Naive thymus-derived CD8-positive, alpha-beta T cell (primary cell): ENCODE measurements around the gene CLIC3. TPM values are rescaled to one million over a fixed set of nuclear protein-coding genes. Genes with fewer than 3 reads are reported as not detected.

Experiments used
- ATAC-seq, 2 donors: fragments of 150-1000 bp; cut with Tn5 transposase in 1 of 2; sonication (Bioruptor Pico), chemical (Tn5 transposase) in 1 of 2; 1 replicate in 1 of 2; 2 replicates in 1 of 2; pipeline ENCODE4 v1.10.0; 2021; ENCODE audit warnings: mild to moderate bottlenecking in 2 of 2, moderate library complexity in 2 of 2
- POLR2A ChIA-PET: fragments of 350-600 bp; sonication (Branson Sonifier 250); formaldehyde crosslinking; loops from one replicate; lab custom pipeline; 2021; ENCODE audit warnings: antibody characterized with exemption; lab: Charles Lee
- DNase-seq, 10 donors: peaks; one replicate each; pipeline versions ENCODE4 v3.0.0 to v3.0.0-alpha.2; 2020 to 2022
- H3K27ac Mint-ChIP-seq, 10 donors: one replicate each; pipeline ENCODE4 v1.8.0; 2020 to 2022; ENCODE audit warnings: mild to moderate bottlenecking in 10 of 10, mixed read lengths in 10 of 10, moderate library complexity in 4 of 10, inconsistent platforms in 1 of 10
- H3K27me3 Mint-ChIP-seq, 5 donors: one replicate each; pipeline ENCODE4 v1.8.0; 2021 to 2022; ENCODE audit warnings: mixed read lengths in 5 of 5
- H3K36me3 Mint-ChIP-seq, 3 donors: one replicate each; pipeline ENCODE4 v1.8.0; 2020 to 2022; ENCODE audit warnings: mixed read lengths in 3 of 3, mild to moderate bottlenecking in 2 of 3, inconsistent platforms in 1 of 3
- H3K4me1 Mint-ChIP-seq, 4 donors: one replicate each; pipeline ENCODE4 v1.8.0; 2021 to 2022; ENCODE audit warnings: mixed read lengths in 4 of 4
- H3K4me3 Mint-ChIP-seq, 10 donors: one replicate each; pipeline ENCODE4 v1.8.0; 2020 to 2022; ENCODE audit warnings: mild to moderate bottlenecking in 10 of 10, mixed read lengths in 10 of 10, moderate library complexity in 6 of 10, inconsistent platforms in 1 of 10
- H3K9me3 Mint-ChIP-seq, 9 donors: one replicate each; pipeline ENCODE4 v1.8.0; 2020 to 2022; ENCODE audit warnings: mixed read lengths in 9 of 9, mild to moderate bottlenecking in 3 of 9, inconsistent platforms in 1 of 9, moderate library complexity in 1 of 9
- polyA plus RNA-seq, 3 donors: library from polyadenylated mRNA; unstranded; fragments of 300-500 nt; fragmentation: Illumina TruSeq; gene quantifications; one replicate each; pipeline ENCODE4 v1.2.3, GENCODE V29; 2021
- total RNA-seq, 8 experiments: library from RNA in 2 of 8; stranded (reverse) in 2 of 8; gene quantifications; one replicate each; pipeline ENCODE4 v1.2.3 and lab custom pipeline; 2021 to 2026

Gene CLIC3
- total and polyA plus RNA-seq, 5 experiments from 2014 or later, result 7.0 to 30.2 (median 13.5) TPM

DNA sequence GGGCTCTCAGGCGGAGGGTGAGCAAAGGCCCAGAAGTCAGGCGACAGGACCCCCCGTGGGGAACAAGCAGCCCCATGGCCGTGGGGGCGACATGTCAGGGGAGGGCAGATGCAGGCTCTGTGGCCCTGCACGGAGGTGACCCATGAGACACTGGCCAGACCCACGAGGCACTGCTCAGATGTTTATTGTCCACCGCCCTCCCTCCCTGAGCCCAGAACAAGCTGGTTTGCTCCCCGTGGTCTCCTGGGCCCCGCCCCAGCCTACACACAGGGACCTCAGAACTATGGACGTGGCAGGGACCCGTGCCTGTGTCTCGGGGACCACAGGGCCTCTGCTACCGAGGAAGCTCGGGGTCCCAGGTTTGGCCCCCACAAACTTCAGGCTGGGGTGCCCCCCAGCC lies 33.6 kb upstream of the CLIC3 start:
- H3K4me1 Mint-ChIP-seq, result peaks cover 22 to 72% (median 67%) of the 10 kb centered on the region in 4 donors
- H3K27me3 Mint-ChIP-seq, result no peaks in the 10 kb centered on the region
- H3K9me3 Mint-ChIP-seq, result no peaks in the 10 kb centered on the region
- H3K4me3 Mint-ChIP-seq, result peak overlapping the region; percentile 76 to 88 (median 82)
- ATAC-seq, result no peak
- no peak for DNase-seq
- H3K36me3 Mint-ChIP-seq, result no peaks in the 10 kb centered on the region
- H3K27ac Mint-ChIP-seq, result peak overlapping the region in 7 of 10 donors; percentile 57 to 89 (median 81)
- POLR2A ChIA-PET, result interaction anchor here (0.6 to 2.6 kb wide), 9 partner anchors 30 to 242 kb away, joined by 3 to 13 read pairs (median 3); partner anchors contain the start of genes CLIC3, FBXW5, MAN1B1 and PAXX

DNA sequence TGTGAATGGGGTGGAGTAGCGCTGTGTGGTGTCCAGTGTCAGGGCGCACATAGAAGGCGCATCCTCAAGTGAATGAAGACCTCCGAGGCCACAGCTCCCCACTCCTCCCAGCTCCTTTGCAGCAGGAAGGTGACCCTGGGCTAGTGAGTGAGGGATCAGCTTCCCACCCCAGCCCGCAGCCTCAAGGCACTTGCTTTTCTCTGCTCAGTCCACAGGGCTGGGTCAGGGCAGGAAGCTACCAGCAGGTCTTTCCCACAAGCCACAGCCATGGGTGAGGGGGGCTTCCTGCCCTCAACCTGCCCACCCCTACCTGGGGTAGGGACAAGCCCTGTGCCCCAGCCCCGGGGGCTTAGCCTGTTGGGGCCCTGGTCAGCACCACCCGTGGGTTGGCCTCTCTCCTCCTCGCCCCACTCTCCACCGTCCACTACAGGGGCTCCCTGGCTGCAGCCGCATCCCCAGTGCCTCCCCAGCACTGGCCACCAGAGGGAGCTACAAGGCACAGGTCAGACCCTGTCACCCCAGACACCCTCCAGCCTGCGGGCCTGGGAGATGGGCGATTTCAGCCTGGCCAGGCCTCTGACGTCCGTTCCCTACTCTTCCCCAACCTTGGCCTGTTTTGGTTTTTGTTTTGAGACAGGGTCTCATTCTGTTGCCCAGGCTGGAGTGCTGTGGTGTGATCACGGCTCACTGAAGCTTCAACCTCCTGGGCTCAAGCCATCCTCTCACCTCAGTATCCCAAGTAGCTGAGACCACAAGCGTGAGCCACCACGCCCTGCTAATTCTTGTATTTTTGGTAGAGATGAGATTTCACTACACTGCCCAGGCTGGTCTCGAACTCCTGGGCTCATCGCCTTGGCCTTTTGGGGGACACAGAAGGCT lies 32.9 kb upstream of the CLIC3 start:
- Mint-ChIP-seq H3K4me3 (peak overlapping the region; percentile 75 to 88 (median 83)), H3K36me3 (no peaks in the 10 kb centered on the region), H3K4me1 (peaks cover 16 to 68% (median 61%) of the 10 kb centered on the region in 4 donors), H3K9me3 (no peaks in the 10 kb centered on the region), H3K27me3 (no peaks in the 10 kb centered on the region), H3K27ac (peak overlapping the region; percentile 56 to 88 (median 72))
- POLR2A ChIA-PET, result interaction anchor here (0.6 to 4.9 kb wide), 12 partner anchors 29 to 240 kb away, joined by 3 to 26 read pairs (median 3); partner anchors contain the start of genes C8G, CLIC3, FBXW5 and MAN1B1
- peak; percentile 29 to 76 (median 62) for DNase-seq
- peak; percentile 15 to 29 for ATAC-seq

DNA sequence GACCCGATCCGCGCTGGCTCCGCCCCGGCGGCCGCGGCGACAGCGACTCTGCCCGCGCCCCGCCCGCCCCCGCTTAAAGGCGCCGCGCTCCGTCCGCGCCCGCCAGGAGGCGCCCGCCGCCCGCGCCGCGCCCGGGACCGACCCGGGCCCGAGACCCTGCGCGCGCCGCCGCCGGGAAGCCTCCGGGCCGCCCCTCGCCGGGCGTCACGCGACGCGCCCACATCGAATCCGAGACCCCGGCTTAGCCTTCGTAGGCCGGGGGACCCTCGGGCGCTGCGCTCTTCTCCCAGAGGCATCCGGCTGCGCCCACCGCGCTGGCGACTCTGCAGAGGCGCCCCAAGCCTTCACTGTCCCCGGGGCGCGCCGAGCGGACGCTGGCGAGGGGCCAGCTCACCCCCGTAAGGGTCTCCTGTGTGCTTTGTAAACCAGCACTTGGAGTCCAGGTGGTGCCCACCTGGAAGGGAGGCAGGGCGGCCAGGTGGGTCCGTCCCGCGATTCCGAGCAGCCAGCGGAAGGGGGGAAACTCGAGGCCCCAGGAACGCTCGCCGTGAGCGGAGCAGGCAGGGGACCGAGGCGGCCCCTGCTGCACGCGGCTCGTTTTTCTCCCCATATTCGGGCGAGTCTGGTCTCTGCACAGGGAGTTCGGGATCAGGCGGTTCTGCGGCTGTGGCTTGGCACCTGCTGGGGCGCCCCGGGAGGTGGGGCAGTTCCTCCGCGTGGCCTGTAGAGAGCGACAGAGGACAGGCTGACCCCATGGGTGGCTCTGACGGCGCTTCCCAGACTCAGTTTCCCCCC lies 32.1 kb upstream of the CLIC3 start:
- DNase-seq (peak; percentile 32 to 80 (median 64)), ATAC-seq (peak; percentile 63 to 77)
- POLR2A ChIA-PET, result interaction anchor here (0.6 to 4.9 kb wide), 11 partner anchors 9 to 239 kb away, joined by 3 to 26 read pairs (median 3); partner anchors contain the start of genes C8G, CLIC3, FBXW5 and MAN1B1
- H3K27me3 Mint-ChIP-seq, result no peaks in the 10 kb centered on the region
- no peaks in the 10 kb centered on the region for H3K9me3 Mint-ChIP-seq
- H3K36me3 Mint-ChIP-seq, result no peaks in the 10 kb centered on the region
- H3K27ac Mint-ChIP-seq, result peak overlapping the region in 8 of 10 donors; percentile 9 to 88 (median 72)
- peak overlapping the region; percentile 75 to 88 (median 83) for H3K4me3 Mint-ChIP-seq
- H3K4me1 Mint-ChIP-seq, result peaks cover 16 to 66% (median 55%) of the 10 kb centered on the region in 4 donors

DNA sequence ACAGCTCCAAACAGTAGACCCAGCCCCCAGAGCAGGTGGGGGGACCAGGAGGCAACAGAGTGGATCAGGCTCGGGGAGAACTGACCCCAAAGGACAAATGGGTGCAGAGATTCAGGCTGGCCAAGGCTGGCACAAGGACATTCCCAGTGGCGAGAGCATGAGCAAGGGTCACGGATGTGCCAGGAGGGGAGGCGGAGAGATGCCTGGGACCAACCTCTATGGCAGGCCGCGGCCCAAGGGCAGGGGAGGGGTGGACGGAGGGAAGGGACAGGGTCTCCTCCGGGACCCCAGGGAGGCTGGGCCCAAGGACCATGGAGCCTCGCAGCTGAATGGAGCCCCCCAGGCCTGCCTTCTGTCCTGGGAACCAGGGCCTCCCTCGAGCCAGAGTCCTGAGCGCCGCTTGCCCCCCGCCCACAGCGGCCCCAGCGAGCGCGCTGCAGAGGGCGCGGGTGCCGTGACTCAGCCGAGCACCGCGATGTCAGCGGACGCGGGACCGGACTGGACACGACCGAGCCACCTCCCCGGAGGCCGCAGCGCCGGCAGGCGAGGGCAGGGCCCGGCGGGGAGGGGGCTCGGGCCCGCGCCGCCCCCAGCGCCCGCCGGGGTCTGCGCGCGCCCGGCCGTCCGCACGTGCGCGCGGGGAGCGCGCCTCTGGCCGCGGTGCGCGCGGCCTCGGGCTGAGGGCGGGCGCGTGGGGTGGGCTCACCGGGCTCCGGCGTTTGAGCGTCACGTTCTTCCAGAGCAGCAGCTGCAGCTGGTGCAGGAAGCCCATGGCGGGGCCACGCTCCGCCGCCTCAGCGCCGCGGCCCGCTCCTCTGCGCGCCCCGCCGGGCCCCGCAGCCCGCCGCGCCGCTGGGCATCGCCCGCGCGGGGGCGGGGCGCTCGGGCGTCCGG lies 31.2 kb upstream of the CLIC3 start, which contains the start of gene ABCA2:
TSS of gene ABCA2 (minus strand) at position 869 of the 894 bp plus-strand sequence. CDS start at position 772, 97 bp downstream.
- H3K4me1 Mint-ChIP-seq, result peaks cover 18 to 59% (median 47%) of the 10 kb centered on the region in 4 donors
- POLR2A ChIA-PET, result interaction anchor here (0.6 to 4.9 kb wide), 8 partner anchors 8 to 248 kb away, joined by 3 to 26 read pairs (median 4); partner anchors contain the start of genes C8G, CLIC3 and PAXX
- no peak for DNase-seq

DNA sequence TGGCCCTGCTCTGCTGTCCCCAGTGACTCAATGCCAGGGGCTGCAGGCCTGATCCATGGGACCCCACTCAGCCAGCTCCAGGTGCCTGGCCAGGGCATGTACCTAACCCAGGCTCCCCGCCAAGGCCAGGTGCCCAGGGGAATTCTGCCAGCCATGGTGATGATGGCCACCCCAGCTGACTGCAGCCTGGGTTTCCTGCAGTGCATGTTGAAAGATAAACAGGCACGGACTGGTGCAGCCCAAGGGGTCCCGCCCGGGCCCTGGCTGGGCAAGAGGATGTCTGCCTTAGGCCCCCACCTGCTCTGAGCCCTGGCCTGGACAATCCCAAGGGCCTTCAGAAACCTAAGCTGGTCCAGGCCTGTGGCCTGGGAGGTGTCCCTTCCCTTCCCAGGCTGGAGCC lies 30.5 kb upstream of the CLIC3 start:
- ATAC-seq (no peak), DNase-seq (no peak)
- POLR2A ChIA-PET, result interaction anchor here (0.6 to 4.9 kb wide), 8 partner anchors 9 to 247 kb away, joined by 3 to 26 read pairs (median 4); partner anchors contain the start of genes C8G and CLIC3
- no peaks in the 10 kb centered on the region for H3K9me3 Mint-ChIP-seq
- H3K27me3 Mint-ChIP-seq, result no peaks in the 10 kb centered on the region
- peak overlapping the region in 9 of 10 donors; percentile 76 to 91 (median 81) for H3K4me3 Mint-ChIP-seq
- no peaks in the 10 kb centered on the region for H3K36me3 Mint-ChIP-seq
- peaks cover 15 to 52% (median 42%) of the 10 kb centered on the region in 4 donors for H3K4me1 Mint-ChIP-seq
- H3K27ac Mint-ChIP-seq, result peak overlapping the region in 3 of 10 donors; percentile 36 to 75 (median 71)

More for the DNA sequence above, 31.2 kb upstream of the CLIC3 start, which contains the start of gene ABCA2:
- peak within 1 kb of the TSS; percentile 76 to 91 (median 86) for H3K4me3 Mint-ChIP-seq
- peak within 1 kb of the TSS in 9 of 10 donors; percentile 53 to 89 (median 75) for H3K27ac Mint-ChIP-seq
- ATAC-seq, result no peak
- no peaks in the 10 kb centered on the region for H3K36me3 Mint-ChIP-seq
- no peaks in the 10 kb centered on the region for H3K27me3 Mint-ChIP-seq
- no peaks in the 10 kb centered on the region for H3K9me3 Mint-ChIP-seq

DNA sequence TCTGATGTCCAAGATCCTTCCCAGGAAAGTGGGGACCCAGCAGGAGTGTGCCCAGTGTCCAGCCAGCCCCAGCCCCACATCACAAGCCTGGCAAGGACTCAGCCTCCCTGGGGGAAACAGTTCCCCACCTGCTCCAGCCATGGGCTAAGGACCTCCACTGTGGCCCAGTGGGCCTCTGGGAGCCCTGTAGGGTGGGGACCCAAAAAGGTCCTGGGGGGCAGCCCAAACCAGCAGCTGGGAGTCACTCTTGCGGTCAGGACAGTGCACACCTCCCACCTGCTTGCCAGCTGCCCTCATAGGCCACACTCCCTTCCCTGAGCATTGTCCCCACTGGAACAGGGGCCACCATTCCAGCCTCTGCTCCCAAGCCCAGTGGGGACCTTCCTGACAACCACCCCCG lies 30.0 kb upstream of the CLIC3 start:
- peaks cover 13 to 48% (median 40%) of the 10 kb centered on the region in 4 donors for H3K4me1 Mint-ChIP-seq
- no peaks in the 10 kb centered on the region for H3K9me3 Mint-ChIP-seq
- no peak for DNase-seq
- POLR2A ChIA-PET, result interaction anchor here (1.2 to 4.9 kb wide), 3 partner anchors 27 to 228 kb away, joined by 3 to 26 read pairs (median 7); partner anchors contain the start of gene C8G
- H3K27ac Mint-ChIP-seq, result peak overlapping the region in 4 of 10 donors; percentile 27 to 66 (median 42)
- H3K4me3 Mint-ChIP-seq, result peak overlapping the region in 7 of 10 donors; percentile 25 to 91 (median 81)
- no peaks in the 10 kb centered on the region for H3K36me3 Mint-ChIP-seq
- ATAC-seq, result no peak
- no peaks in the 10 kb centered on the region for H3K27me3 Mint-ChIP-seq

DNA sequence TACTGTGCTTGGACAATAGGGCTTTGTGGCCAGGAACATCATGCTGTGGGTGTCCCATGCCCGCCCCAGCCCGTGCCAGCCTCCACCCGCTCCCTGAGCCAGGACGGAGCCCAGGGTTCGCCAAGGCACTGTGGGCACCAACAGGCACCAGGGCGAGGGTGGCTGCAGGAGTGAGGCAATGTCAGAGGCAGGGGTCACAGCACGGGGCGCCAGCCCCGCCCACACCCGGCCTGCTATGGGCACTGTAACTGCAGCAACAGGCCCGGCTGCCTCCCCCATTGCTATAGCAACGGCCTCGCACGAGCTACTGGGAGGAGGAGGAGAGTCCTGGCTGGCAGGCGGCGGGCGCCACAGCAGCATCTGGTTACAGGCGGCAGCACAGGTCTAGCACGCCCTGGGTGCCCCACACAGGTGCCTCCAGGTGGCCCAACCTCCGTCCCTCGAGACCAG lies 29.2 kb upstream of the CLIC3 start:
- Mint-ChIP-seq H3K27me3 (no peaks in the 10 kb centered on the region), H3K36me3 (no peaks in the 10 kb centered on the region), H3K9me3 (no peaks in the 10 kb centered on the region), H3K27ac (peak overlapping the region in 1 of 10 donors; percentile 15), H3K4me1 (peaks cover 9 to 43% (median 34%) of the 10 kb centered on the region in 4 donors), H3K4me3 (peak overlapping the region in 3 of 10 donors; percentile 14 to 48 (median 22))
- ATAC-seq (peak in 1 of 2 donors; percentile 55), DNase-seq (peak in 4 of 10 donors; percentile 35 to 76 (median 52))
- POLR2A ChIA-PET, result interaction anchor here (1.2 to 4.9 kb wide), 3 partner anchors 26 to 227 kb away, joined by 3 to 26 read pairs (median 7); partner anchors contain the start of gene C8G

DNA sequence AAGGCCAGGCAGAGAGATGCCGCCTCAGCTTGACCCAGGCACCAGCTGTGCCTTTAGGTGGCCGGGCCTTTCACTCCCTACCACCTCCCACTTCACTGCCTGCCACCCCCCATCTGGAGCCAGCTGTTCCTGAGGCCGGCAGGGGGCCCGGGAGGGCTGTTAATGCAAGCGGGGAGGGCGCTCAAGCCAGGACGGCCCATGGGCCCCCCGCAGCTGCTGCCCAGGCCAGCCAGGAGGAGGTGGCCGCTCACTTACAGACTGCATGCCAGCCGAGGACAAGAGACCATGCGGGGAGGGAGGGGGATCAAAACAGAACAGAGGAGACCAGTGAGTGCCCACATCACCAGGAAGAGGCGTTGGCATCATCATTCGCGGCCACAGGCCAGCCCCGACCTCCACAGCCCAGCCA lies 27.2 kb upstream of the CLIC3 start:
- DNase-seq, result no peak
- H3K9me3 Mint-ChIP-seq, result no peaks in the 10 kb centered on the region
- no peak for ATAC-seq
- H3K27me3 Mint-ChIP-seq, result no peaks in the 10 kb centered on the region
- POLR2A ChIA-PET, result no interaction called here
- peaks cover 0 to 3% (median 0%) of the 10 kb centered on the region in 3 donors for H3K36me3 Mint-ChIP-seq
- H3K27ac Mint-ChIP-seq, result no peak overlapping the region
- H3K4me1 Mint-ChIP-seq, result peaks cover 5 to 28% (median 20%) of the 10 kb centered on the region in 4 donors
- no peak overlapping the region for H3K4me3 Mint-ChIP-seq

DNA sequence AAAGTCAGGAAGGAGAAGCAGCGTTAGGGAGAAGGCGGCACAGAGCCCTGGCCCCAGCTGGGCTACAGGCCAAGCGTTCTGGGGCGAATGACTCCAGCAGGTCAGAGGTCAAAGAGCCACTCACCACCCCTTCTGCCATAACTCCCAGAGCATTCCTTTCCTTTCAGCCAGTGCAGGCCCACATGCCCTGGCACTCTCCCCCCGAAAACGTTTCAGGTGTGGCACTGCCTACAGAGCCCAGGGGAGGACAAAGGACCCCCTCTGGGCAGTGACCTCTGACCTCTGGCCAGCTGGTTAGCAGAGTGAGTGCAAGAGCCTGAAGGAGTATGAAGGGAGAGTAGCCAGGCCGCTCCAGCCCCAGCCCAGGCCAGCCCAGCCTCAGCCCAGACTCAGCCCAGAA lies 26.8 kb upstream of the CLIC3 start:
- peaks cover 5 to 29% (median 20%) of the 10 kb centered on the region in 4 donors for H3K4me1 Mint-ChIP-seq

DNA sequence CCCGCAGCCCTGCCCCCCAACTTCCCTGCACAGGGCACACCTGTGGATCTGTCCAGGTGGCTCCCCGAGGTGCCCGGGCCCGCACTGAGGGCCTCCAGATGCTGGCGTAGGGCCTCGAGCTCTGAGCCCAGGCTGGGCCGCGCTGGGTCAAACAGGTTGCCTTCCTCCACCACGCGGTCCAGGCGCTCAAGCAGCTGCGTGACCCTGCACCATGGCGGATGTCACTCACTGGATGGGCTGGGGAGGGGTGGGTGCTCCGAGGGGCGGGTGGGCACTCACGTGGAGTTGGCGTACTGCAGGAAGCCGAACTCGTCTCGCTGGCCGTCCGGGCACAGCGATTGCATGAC lies 26.3 kb upstream of the CLIC3 start:
- no peak overlapping the region for H3K27ac Mint-ChIP-seq
- H3K9me3 Mint-ChIP-seq, result no peaks in the 10 kb centered on the region
- peaks cover 0 to 5% (median 0%) of the 10 kb centered on the region in 3 donors for H3K36me3 Mint-ChIP-seq
- POLR2A ChIA-PET, result interaction anchor here (0.6 kb wide), 1 partner anchor 34 kb away, joined by 4 read pairs; no protein-coding TSS in a partner anchor
- peaks cover 5 to 29% (median 20%) of the 10 kb centered on the region in 4 donors for H3K4me1 Mint-ChIP-seq
- H3K4me3 Mint-ChIP-seq, result no peak overlapping the region
- H3K27me3 Mint-ChIP-seq, result no peaks in the 10 kb centered on the region
- DNase-seq (no peak), ATAC-seq (no peak)

More for the DNA sequence above, 26.8 kb upstream of the CLIC3 start:
- ATAC-seq, result no peak
- H3K9me3 Mint-ChIP-seq, result no peaks in the 10 kb centered on the region
- POLR2A ChIA-PET, result no interaction called here
- H3K27me3 Mint-ChIP-seq, result no peaks in the 10 kb centered on the region
- H3K36me3 Mint-ChIP-seq, result peaks cover 0 to 3% (median 0%) of the 10 kb centered on the region in 3 donors
- DNase-seq, result no peak
- H3K4me3 Mint-ChIP-seq, result no peak overlapping the region
- peak overlapping the region in 1 of 10 donors; percentile 43 for H3K27ac Mint-ChIP-seq
